OCI-LY1 (cell line): ENCODE data around the gene MAPK7.

Source experiments
- H2AFZ ChIP-seq: fragments of 200-600 bp; sonication (generic), shearing (Covaris generic); 2 replicates; pipeline ENCODE4 v1.6.0; 2014; ENCODE audit warnings: antibody characterized with exemption, mild to moderate bottlenecking, low read length
- H3F3A ChIP-seq: fragments of 200-600 bp; sonication (generic), shearing (Covaris generic); 2 replicates; pipeline ENCODE4 v1.6.0; 2014; ENCODE audit warnings: mild to moderate bottlenecking, antibody characterized with exemption, low read length, moderate library complexity; ENCODE audit not compliant: insufficient read depth
- H3K27ac ChIP-seq: fragments of 200-600 bp; sonication (generic); 2 replicates; pipeline ENCODE4 v1.5.1; 2014; ENCODE audit warnings: low read length, mixed run types, mild to moderate bottlenecking, low read depth; ENCODE audit not compliant: poor library complexity, severe bottlenecking
- H3K27me3 ChIP-seq: fragments of 200-600 bp; sonication (generic); 2 replicates; pipeline ENCODE4 v1.6.0; 2014; ENCODE audit warnings: antibody characterized with exemption, mild to moderate bottlenecking, low read length, moderate library complexity; ENCODE audit not compliant: insufficient read depth
- H3K36me3 ChIP-seq: fragments of 200-600 bp; sonication (generic); 2 replicates; pipeline ENCODE4 v1.6.1; 2014; ENCODE audit warnings: mild to moderate bottlenecking, antibody characterized with exemption, low read length, moderate library complexity, mixed read lengths; ENCODE audit not compliant: insufficient read depth
- H3K4me1 ChIP-seq: fragments of 200-600 bp; sonication (generic); 2 replicates; pipeline ENCODE4 v1.5.1; 2014; ENCODE audit warnings: mild to moderate bottlenecking, low read length, moderate library complexity; ENCODE audit not compliant: insufficient read depth, severe bottlenecking
- H3K4me2 ChIP-seq: fragments of 200-600 bp; sonication (generic), shearing (Covaris generic); 2 replicates; pipeline ENCODE4 v1.6.1; 2014; ENCODE audit warnings: low read length
- H3K4me3 ChIP-seq: fragments of 200-600 bp; sonication (generic); 2 replicates; pipeline ENCODE4 v1.5.1; 2014; ENCODE audit warnings: low read length, low read depth, mild to moderate bottlenecking, mixed read lengths; ENCODE audit not compliant: poor library complexity, severe bottlenecking
- H3K79me2 ChIP-seq: fragments of 200-600 bp; shearing (Covaris generic); 2 replicates; pipeline ENCODE4 v1.6.1; 2016; ENCODE audit warnings: mixed run types, low read length, mixed read lengths; ENCODE audit not compliant: insufficient read depth
- H3K9ac ChIP-seq: fragments of 200-600 bp; sonication (generic), shearing (Covaris generic); 2 replicates; pipeline ENCODE4 v1.6.1; 2014; ENCODE audit warnings: mild to moderate bottlenecking, low read length, mixed read lengths
- H3K9me2 ChIP-seq: fragments of 200-600 bp; sonication (generic), shearing (Covaris generic); 2 replicates; pipeline ENCODE4 v1.6.1; 2014; ENCODE audit warnings: low read depth, mild to moderate bottlenecking, low read length, mixed read lengths
- H3K9me3 ChIP-seq: fragments of 200-600 bp; shearing (Covaris generic); 2 replicates; pipeline ENCODE4 v1.6.1; 2014; ENCODE audit warnings: low read length, mixed read lengths
- H4K20me1 ChIP-seq: fragments of 200-600 bp; sonication (generic), shearing (Covaris generic); 2 replicates; pipeline ENCODE4 v1.6.0; 2016; ENCODE audit warnings: mild to moderate bottlenecking, low read length; ENCODE audit not compliant: insufficient read depth
- EZH2 ChIP-seq: fragments of 200-600 bp; sonication (generic), shearing (Covaris generic); IDR thresholded peaks from 2 replicates; pipeline ENCODE4 v1.8.0; 2017; ENCODE audit warnings: borderline replicate concordance, mixed run types, mild to moderate bottlenecking, antibody characterized with exemption, low read length, moderate library complexity, mixed read lengths
- TF ChIP-seq, protein P1 (sequence below): fragments of 200-600 bp; sonication (generic), shearing (Covaris generic); IDR thresholded peaks from 2 replicates; pipeline ENCODE4 v1.5.1; 2017; ENCODE audit warnings: mild to moderate bottlenecking, antibody characterized with exemption, low read length, moderate library complexity, mixed read lengths

The MAPK7 gene

DNA sequence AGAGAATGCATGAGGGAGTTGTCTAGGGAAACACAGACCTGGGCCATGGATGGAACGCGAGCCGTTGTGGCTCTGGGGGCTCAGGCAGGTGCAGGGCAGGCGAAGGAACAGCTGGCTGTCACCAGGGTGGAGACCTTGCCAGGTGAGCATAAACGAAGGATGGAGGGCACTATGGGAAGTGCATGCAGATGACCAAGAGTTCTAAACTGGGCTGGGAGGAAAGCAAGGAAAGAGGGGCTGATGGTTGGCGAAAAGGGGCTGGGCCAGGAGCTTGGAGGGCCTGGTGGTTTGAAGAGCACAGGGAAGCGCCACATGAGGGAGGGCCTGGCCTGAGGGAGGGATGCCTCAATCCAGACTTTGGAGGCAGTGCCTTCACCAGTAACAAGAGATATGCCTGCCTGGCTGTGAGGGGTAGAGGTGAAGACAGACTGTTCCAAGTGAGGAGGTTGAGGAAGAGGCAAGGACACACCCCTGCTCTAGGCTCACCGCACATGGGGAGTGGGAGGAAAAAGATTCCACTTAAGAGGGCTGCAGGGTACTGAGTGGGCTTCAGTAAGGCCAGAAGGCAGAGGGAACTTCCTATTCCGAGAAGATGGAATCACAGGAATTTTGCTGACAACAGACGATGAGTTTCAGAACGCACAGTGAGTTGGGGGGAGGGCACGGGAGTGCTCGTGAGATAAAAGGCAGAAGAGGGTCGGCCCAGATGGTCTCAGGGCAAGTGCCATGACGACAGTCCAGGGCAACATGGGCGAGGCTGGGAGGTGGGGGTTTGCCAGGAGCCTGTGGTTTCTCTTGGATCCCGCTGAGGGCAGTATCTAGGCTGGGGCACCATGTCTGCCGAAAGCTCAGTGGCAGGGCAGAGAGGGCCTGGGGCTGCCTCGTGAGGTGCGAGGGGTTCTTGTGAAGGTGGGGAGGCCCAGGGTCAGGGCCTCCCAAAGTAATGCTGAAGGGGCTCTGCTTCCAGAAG is 36.4 kb upstream of the MAPK7 start:
- H3K79me2 ChIP-seq: no peaks in the 10 kb centered on the region
- H3K9me2 ChIP-seq: no peaks in the 10 kb centered on the region
- no peaks in the 10 kb centered on the region for H4K20me1 ChIP-seq
- TF ChIP-seq, protein P1, sequence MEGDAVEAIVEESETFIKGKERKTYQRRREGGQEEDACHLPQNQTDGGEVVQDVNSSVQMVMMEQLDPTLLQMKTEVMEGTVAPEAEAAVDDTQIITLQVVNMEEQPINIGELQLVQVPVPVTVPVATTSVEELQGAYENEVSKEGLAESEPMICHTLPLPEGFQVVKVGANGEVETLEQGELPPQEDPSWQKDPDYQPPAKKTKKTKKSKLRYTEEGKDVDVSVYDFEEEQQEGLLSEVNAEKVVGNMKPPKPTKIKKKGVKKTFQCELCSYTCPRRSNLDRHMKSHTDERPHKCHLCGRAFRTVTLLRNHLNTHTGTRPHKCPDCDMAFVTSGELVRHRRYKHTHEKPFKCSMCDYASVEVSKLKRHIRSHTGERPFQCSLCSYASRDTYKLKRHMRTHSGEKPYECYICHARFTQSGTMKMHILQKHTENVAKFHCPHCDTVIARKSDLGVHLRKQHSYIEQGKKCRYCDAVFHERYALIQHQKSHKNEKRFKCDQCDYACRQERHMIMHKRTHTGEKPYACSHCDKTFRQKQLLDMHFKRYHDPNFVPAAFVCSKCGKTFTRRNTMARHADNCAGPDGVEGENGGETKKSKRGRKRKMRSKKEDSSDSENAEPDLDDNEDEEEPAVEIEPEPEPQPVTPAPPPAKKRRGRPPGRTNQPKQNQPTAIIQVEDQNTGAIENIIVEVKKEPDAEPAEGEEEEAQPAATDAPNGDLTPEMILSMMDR: no peak
- no peak for TF ChIP-seq EZH2
- H3K4me3 ChIP-seq: no peak overlapping the region
- H3K9me3 ChIP-seq: no peaks in the 10 kb centered on the region
- H3K27ac ChIP-seq: no peak overlapping the region
- H3K36me3 ChIP-seq: no peaks in the 10 kb centered on the region
- peaks cover 6% of the 10 kb centered on the region for H3K4me1 ChIP-seq
- no peaks in the 10 kb centered on the region for H3F3A ChIP-seq
- H3K9ac ChIP-seq: no peak overlapping the region
- no peak overlapping the region for H3K4me2 ChIP-seq
- no peaks in the 10 kb centered on the region for H3K27me3 ChIP-seq
- no peak overlapping the region for H2AFZ ChIP-seq

DNA sequence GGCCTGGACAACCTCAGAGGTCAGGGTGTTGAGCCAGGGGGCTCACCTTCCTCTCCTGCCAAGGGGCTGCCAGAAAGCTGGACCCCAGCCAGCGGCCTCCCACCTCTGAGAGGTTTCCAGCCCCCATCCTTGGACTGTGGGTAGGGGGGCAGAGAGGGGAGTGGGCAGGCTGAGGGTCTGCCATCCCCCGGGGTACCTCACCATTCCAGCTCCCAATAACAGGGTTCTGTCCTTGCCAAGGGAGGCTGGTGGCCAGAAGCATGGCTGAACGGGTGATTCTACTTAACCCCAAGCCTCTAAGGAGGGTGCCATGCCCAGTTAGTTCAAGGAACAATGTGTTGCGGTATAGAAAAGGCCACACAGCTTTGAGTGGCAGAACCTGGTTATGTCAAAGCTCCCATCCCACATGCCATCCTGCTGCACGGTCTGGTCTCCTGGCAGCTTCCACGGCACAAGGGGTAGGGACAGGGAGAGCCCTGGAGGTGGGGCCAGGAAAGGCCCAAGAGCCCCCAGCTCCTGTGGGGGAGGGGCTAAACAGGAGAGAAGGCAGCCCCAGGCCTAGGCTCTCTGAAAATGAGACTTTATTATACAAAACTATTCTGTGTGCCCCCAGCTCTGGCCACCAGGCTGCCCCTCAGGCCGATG is 35.6 kb upstream of the MAPK7 start:
- no peaks in the 10 kb centered on the region for H3K9me2 ChIP-seq
- TF ChIP-seq EZH2: no peak
- TF ChIP-seq, protein P1: no peak
- H3K27ac ChIP-seq: no peak overlapping the region

DNA sequence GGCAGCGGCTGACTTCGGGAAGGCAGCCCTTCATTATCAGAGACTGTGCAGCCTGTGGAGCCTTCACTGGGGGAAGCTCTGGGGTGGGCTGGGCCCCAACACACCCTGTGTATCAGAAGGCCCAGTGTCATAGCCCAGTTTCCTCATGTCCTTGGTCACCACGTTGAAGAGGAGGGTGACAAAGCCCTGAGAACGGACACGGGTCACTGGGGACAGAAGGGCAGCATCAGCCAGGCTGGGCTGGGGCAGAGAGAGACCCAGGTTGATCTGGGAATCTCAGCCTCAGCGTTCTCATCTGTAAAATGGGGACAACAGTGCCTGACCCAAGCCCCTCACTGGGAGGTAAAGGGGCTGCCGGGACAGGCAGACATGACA is 35.1 kb upstream of the MAPK7 start:
- Histone ChIP-seq H3K9me3 (no peaks in the 10 kb centered on the region), H3K27me3 (no peaks in the 10 kb centered on the region), H3K27ac (no peak overlapping the region), H3K4me1 (peaks cover 9% of the 10 kb centered on the region), H3K4me2 (no peak overlapping the region), H3K9me2 (no peaks in the 10 kb centered on the region), H3K9ac (no peak overlapping the region), H3K79me2 (no peaks in the 10 kb centered on the region), H4K20me1 (no peaks in the 10 kb centered on the region), H3F3A (no peaks in the 10 kb centered on the region), H3K4me3 (no peak overlapping the region), H2AFZ (no peak overlapping the region), H3K36me3 (no peaks in the 10 kb centered on the region)
- TF ChIP-seq, protein P1: no peak
- no peak for TF ChIP-seq EZH2

More for the DNA sequence above, 35.6 kb upstream of the MAPK7 start:
- no peaks in the 10 kb centered on the region for H3K9me3 ChIP-seq
- no peak overlapping the region for H3K9ac ChIP-seq
- H2AFZ ChIP-seq: no peak overlapping the region
- no peaks in the 10 kb centered on the region for H4K20me1 ChIP-seq
- no peaks in the 10 kb centered on the region for H3K36me3 ChIP-seq
- no peaks in the 10 kb centered on the region for H3K79me2 ChIP-seq
- no peak overlapping the region for H3K4me3 ChIP-seq
- no peaks in the 10 kb centered on the region for H3F3A ChIP-seq
- no peak overlapping the region for H3K4me2 ChIP-seq
- H3K27me3 ChIP-seq: no peaks in the 10 kb centered on the region
- H3K4me1 ChIP-seq: peaks cover 9% of the 10 kb centered on the region
